Stimulated activated CD4-positive, alpha-beta T cell treated with anti-CD3 and anti-CD28 coated beads, Interleukin-1b, Interleukin-23, amount 100 ng/mL, for 1 hour (primary cell): Measurements from ENCODE around the gene KIF3C.
"Not testable (repeated sequence)": the region's sequence is repeated elsewhere in the genome, so short reads cannot be mapped to it uniquely, and the experiment has no call there.

Experiments
- DNase-seq, 2 donors: peaks; one replicate each; pipeline ENCODE4 v3.0.0-alpha.2; 2020; ENCODE audit warnings: low read depth in 2 of 2

KIF3C gene

DNA sequence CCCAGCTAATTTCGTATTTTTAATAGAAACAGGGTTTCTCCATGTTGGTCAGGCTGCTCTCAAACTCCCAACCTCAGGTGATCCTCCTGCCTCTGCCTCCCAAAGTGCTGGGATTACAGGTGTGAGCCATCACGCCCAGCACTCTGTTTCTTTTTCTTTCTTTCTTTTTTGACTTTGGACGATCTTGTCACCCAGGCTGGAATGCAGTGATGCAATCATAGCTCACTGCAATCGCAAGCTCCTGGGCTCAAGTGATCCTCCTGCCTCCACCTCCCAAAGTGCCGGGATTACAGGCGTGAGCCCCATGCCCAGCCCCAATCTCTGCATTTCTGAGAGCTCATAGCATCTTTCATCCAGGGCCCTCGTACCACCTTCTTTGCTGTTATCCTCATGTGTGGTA is 17.1 kb upstream of the KIF3C start:
- not testable (repeated sequence) for DNase-seq

- DNase-seq, result not testable (repeated sequence)
Observed at GRCh38 chr2:25998816-25999383, 16.6 kb upstream of the KIF3C start.

DNA sequence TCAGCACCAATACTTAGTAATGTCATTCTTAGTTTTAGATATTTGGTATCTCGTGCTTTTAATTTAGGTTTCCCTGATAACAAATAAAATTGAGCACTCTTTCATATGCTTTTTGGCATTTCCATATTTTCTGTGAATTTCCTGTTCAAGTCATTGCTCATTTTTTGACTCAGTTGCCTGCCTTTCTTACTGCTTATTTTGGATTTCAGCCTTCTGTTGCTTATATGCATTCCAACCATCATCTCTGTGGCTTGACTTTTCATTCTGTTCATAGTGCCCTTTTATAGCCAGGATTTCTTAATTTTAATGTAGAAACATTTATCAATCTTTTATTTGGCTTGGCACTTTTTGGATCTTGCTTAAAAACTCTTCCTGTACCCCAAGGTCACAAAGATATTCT is 14.5 kb upstream of the KIF3C start:
- DNase-seq, result no peak

GRCh38 chr2:25994509-25994908 is 12.2 kb upstream of the KIF3C start:
- DNase-seq, result no peak

- no peak for DNase-seq
Observed at GRCh38 chr2:25993049-25993448, 10.8 kb upstream of the KIF3C start.

GRCh38 chr2:25992556-25992955 is 10.3 kb upstream of the KIF3C start:
- DNase-seq, result no peak

DNA sequence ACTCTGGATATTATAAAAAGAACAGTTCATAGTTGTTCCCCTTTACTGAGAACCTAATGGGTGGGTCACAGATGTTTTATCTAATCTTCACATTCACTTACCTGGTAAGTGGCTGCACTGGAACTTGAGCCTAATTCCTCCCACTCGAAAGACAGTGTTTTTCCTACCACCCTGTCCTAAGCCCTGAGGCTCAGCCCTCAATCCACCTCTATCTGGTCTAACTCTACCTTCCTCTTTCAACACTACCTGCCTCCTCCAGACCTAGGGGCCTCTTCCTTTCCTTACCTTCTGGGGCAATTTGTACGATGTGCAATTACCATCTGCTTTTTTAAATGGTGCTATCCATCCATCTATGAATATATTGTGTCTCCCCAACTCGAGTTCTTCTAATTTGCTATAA is 9.7 kb upstream of the KIF3C start:
- DNase-seq, result no peak

GRCh38 chr2:25989154-25989553 is 6.9 kb upstream of the KIF3C start:
- no peak for DNase-seq

DNA sequence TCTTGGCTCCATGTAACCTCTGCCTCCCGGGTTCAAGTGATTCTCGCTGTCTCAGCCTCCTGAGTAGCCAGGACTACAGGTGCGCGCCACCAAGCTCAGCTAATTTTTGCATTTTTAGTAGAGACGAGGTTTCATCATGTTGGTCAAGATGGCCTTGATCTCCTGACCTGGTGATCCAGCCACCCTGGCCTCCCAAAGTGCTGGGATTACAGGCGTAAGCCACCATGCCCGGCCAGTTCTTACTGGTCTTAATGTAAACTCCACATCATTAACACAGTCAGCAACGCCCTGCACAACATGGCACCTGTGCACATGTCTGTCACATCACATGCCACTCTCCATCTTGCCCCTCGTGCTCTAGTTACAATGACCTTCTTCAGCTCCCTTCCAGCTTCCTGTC is 5.8 kb upstream of the KIF3C start:
- no peak for DNase-seq

GRCh38 chr2:25983735-25984134 is 1.4 kb upstream of the KIF3C start:
- no peak for DNase-seq

- no peak for DNase-seq
Observed at GRCh38 chr2:25982968-25983280, 627 bp upstream of the KIF3C start.

- DNase-seq, result no peak
Observed at GRCh38 chr2:25981596-25982272, 563 bp downstream of the KIF3C start.

DNA sequence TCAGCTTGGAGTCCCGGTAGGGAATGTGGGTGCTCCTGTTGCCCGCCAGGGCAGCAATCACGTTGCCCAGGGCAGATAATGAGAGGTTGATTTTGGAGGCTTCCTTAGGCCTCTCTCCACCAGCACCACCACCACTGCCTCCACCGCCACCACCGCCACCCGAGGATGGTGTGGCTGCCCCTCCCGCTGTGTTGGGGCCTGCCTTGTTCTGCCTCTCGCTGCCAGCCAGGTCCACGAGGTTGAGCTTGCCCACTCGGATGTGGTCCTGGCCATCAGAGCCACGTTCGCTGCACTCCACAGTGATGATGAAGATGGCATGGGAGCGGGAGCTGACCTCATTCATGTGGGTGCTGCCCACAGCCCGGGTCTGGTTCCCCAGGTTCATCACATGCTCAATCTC is 1.3 kb downstream of the KIF3C start:
- no peak for DNase-seq

- DNase-seq, result no peak
Observed at GRCh38 chr2:25980076-25980887, 2.0 kb downstream of the KIF3C start.

DNA sequence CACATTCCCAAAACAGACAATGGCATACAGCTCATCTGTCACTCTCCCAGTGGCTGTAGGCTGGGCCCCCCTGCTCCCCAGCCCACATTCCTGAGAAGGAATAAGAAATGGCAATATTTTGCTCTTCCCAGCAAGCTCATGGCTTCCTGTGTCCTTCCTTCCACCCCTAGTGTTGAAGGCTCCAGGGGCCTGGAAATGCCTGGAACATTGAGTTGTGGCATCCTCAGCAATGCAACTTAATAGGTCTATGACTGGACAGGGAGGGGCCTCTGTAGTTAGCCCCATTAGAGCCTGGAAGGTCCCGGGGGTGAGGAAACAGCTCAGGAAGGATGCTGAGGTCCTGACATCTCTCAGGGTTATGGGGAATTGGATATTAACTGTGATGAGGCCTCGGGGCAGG is 3.3 kb downstream of the KIF3C start:
- DNase-seq, result no peak

- DNase-seq, result no peak
Observed at GRCh38 chr2:25977768-25978167, 4.5 kb downstream of the KIF3C start.

DNA sequence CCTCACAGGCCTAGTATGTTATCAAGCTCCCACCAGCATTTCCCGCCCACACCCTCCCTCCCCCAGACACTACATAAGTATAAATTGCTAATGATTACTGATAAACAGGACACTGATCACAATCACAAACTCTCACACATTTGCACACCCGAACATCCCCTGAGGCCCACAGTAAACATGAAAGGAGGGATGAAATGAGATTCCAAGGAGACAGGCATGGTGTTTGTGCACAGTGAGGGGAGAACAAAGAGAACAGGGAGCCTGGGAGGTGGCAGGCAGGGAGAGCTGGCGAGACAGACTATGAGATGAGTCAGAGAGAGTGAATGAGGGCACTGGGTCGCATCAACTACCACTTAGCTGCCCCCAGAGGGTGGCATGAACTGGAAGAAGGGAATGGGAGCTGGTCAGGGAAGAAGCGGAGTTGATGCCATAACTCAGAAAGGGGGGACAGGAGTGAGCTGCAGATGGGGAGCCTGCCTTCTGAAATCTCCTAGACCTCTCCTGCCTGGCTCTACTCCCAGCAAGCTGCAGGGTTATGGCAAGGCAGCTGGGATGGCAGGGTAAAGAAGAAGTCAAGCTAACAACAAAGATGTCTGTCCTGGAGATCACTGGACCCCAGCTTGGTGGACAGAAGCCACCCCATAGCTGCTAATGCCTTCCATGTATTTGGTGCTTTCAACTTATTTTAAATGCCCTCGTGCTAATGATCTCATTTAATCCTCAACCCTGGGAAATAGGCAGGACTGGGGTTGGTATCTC is 5.1 kb downstream of the KIF3C start:
- no peak for DNase-seq

GRCh38 chr2:25972049-25972823 is 10.1 kb downstream of the KIF3C start:
- no peak for DNase-seq

GRCh38 chr2:25971596-25971995 is 10.7 kb downstream of the KIF3C start:
- no peak for DNase-seq

DNA sequence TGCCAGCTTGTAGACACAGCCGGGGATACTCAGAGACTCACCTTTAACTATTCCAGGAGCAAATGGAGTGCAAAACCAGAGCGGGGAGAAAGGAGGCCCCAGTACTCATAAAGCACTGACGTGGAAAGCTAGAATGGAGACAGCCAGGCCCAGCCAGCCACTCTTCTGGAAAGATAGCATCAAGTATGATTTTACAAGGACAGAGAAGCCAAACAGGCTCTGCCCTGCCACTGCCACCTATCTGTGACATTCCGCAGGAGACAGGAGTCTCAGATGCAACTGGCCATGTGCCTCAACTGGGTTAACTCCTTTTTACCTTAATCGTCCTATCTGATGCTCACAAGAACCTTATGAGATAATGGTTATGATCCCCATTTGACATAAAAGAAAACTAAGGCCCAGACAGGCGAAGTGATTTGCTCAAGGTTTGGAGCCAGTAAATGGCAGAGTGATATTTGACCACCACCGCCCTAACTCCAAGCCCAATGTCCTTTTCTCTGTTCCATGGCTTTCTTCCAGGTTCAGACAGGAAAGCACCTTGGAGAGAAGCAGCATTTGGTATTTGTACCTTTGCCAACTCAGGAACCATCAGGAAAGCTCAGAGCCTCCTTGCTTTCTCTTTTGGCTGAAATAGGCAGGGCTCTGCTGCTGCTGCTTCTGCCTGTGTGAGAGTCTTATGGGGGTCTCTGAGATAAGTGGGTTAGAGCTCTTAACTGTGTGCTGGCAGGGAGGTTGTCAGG is 15.6 kb downstream of the KIF3C start:
- no peak for DNase-seq

DNA sequence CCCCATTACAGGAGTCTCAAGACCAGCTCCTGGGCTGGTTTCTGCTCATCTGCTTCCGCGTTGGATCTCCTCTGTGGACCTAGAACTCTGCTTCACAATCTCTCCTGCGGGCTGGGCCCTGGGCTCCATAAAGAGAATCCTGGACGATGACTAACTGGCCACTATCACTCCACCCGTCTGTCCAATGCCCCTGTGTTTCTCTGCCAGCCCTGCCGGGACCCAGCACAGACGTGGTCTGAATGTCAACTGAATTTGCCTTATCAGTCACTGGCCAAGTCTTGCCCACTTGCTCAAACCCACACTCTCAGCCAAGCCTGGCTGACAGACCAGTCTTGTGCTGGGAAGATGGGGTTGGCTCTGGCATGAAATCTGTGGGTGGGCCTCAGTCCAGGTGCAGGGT is 17.4 kb downstream of the KIF3C start:
- no peak for DNase-seq
